ENCODE measurements around the gene CDK5RAP2. TPM values are rescaled to one million over a fixed set of nuclear protein-coding genes. Genes with fewer than 3 reads are reported as not detected.

The CDK5RAP2 gene
- polyA plus RNA-seq, 4 donors = 15.7 to 49.3 (median 18.9) TPM

- H3K4me3 ChIP-seq (ENCODE audit: low read depth in 1 of 3, low read length in 3 of 3) = no peak overlapping the region
- H3K9me3 ChIP-seq (ENCODE audit: control insufficient read depth in 2 of 2, insufficient read depth in 1 of 2, low read depth in 1 of 2, low read length in 1 of 2) = no peaks in the 10 kb centered on the region
- H3K36me3 ChIP-seq (ENCODE audit: control insufficient read depth in 3 of 3, insufficient read depth in 2 of 3, low read depth in 1 of 3, low read length in 3 of 3) = peaks cover 5 to 71% (median 7%) of the 10 kb centered on the region in 3 donors
- H3K27ac ChIP-seq (ENCODE audit: low read depth in 1 of 3, low read length in 2 of 3) = no peak overlapping the region
- FAIRE-seq (no peak), DNase-seq (no peak)
- H3K4me1 ChIP-seq (ENCODE audit: control insufficient read depth in 3 of 3, insufficient read depth in 2 of 3, low read depth in 1 of 3, low read length in 2 of 3) = peaks cover 0 to 18% (median 0%) of the 10 kb centered on the region in 3 donors
- no peaks in the 10 kb centered on the region for H3K27me3 ChIP-seq (ENCODE audit: control insufficient read depth in 3 of 3, insufficient read depth in 3 of 3, low read length in 3 of 3)
- 60 to 80% (median 73%) methylated on average over 12 of the region's 12 CpGs for WGBS, 3 donors
Observed at GRCh38 chr9:120390637-120391190, 189.3 kb downstream of the CDK5RAP2 start.

GRCh38 chr9:120389867-120390266 is 190.1 kb downstream of the CDK5RAP2 start:
- FAIRE-seq (no peak), DNase-seq (no peak)
- H3K27ac ChIP-seq (ENCODE audit: low read depth in 1 of 3, low read length in 2 of 3) = no peak overlapping the region
- no peak overlapping the region for H3K4me3 ChIP-seq (ENCODE audit: low read depth in 1 of 3, low read length in 3 of 3)
- peaks cover 5 to 68% (median 7%) of the 10 kb centered on the region in 3 donors for H3K36me3 ChIP-seq (ENCODE audit: control insufficient read depth in 3 of 3, insufficient read depth in 2 of 3, low read depth in 1 of 3, low read length in 3 of 3)
- peaks cover 0 to 18% (median 0%) of the 10 kb centered on the region in 3 donors for H3K4me1 ChIP-seq (ENCODE audit: control insufficient read depth in 3 of 3, insufficient read depth in 2 of 3, low read depth in 1 of 3, low read length in 2 of 3)
- H3K27me3 ChIP-seq (ENCODE audit: control insufficient read depth in 3 of 3, insufficient read depth in 3 of 3, low read length in 3 of 3) = no peaks in the 10 kb centered on the region
- 93 to 97% (median 95%) methylated on average over 8 of the region's 8 CpGs for WGBS, 3 donors
- H3K9me3 ChIP-seq (ENCODE audit: control insufficient read depth in 2 of 2, insufficient read depth in 1 of 2, low read depth in 1 of 2, low read length in 1 of 2) = no peaks in the 10 kb centered on the region

GRCh38 chr9:120389300-120389699 is 190.7 kb downstream of the CDK5RAP2 start:
- Histone ChIP-seq H3K27ac (ENCODE audit: low read depth in 1 of 3, low read length in 2 of 3) (no peak overlapping the region), H3K27me3 (ENCODE audit: control insufficient read depth in 3 of 3, insufficient read depth in 3 of 3, low read length in 3 of 3) (no peaks in the 10 kb centered on the region), H3K9me3 (ENCODE audit: control insufficient read depth in 2 of 2, insufficient read depth in 1 of 2, low read depth in 1 of 2, low read length in 1 of 2) (no peaks in the 10 kb centered on the region), H3K4me1 (ENCODE audit: control insufficient read depth in 3 of 3, insufficient read depth in 2 of 3, low read depth in 1 of 3, low read length in 2 of 3) (peaks cover 0 to 22% (median 0%) of the 10 kb centered on the region in 3 donors), H3K4me3 (ENCODE audit: low read depth in 1 of 3, low read length in 3 of 3) (no peak overlapping the region), H3K36me3 (ENCODE audit: control insufficient read depth in 3 of 3, insufficient read depth in 2 of 3, low read depth in 1 of 3, low read length in 3 of 3) (peaks cover 5 to 66% (median 7%) of the 10 kb centered on the region in 3 donors)
- FAIRE-seq (no peak), DNase-seq (no peak)
- 87 to 92% (median 90%) methylated on average over 4 of the region's 4 CpGs for WGBS, 3 donors

GRCh38 chr9:120388003-120388855 is 191.7 kb downstream of the CDK5RAP2 start:
- no peaks in the 10 kb centered on the region for H3K27me3 ChIP-seq (ENCODE audit: control insufficient read depth in 3 of 3, insufficient read depth in 3 of 3, low read length in 3 of 3)
- peaks cover 5 to 56% (median 7%) of the 10 kb centered on the region in 3 donors for H3K36me3 ChIP-seq (ENCODE audit: control insufficient read depth in 3 of 3, insufficient read depth in 2 of 3, low read depth in 1 of 3, low read length in 3 of 3)
- H3K4me1 ChIP-seq (ENCODE audit: control insufficient read depth in 3 of 3, insufficient read depth in 2 of 3, low read depth in 1 of 3, low read length in 2 of 3) = peaks cover 0 to 31% (median 0%) of the 10 kb centered on the region in 3 donors
- no peak for DNase-seq
- 92 to 94% (median 93%) methylated on average over 24 of the region's 24 CpGs for WGBS, 3 donors
- FAIRE-seq = no peak
- H3K9me3 ChIP-seq (ENCODE audit: control insufficient read depth in 2 of 2, insufficient read depth in 1 of 2, low read depth in 1 of 2, low read length in 1 of 2) = no peaks in the 10 kb centered on the region
- no peak overlapping the region for H3K27ac ChIP-seq (ENCODE audit: low read depth in 1 of 3, low read length in 2 of 3)
- H3K4me3 ChIP-seq (ENCODE audit: low read depth in 1 of 3, low read length in 3 of 3) = no peak overlapping the region

GRCh38 chr9:120387257-120388002 is 192.5 kb downstream of the CDK5RAP2 start:
- no peak overlapping the region for H3K27ac ChIP-seq (ENCODE audit: low read depth in 1 of 3, low read length in 2 of 3)
- H3K9me3 ChIP-seq (ENCODE audit: control insufficient read depth in 2 of 2, insufficient read depth in 1 of 2, low read depth in 1 of 2, low read length in 1 of 2) = no peaks in the 10 kb centered on the region
- peaks cover 5 to 48% (median 5%) of the 10 kb centered on the region in 3 donors for H3K36me3 ChIP-seq (ENCODE audit: control insufficient read depth in 3 of 3, insufficient read depth in 2 of 3, low read depth in 1 of 3, low read length in 3 of 3)
- FAIRE-seq (no peak), DNase-seq (no peak)
- H3K4me3 ChIP-seq (ENCODE audit: low read depth in 1 of 3, low read length in 3 of 3) = no peak overlapping the region
- no peaks in the 10 kb centered on the region for H3K27me3 ChIP-seq (ENCODE audit: control insufficient read depth in 3 of 3, insufficient read depth in 3 of 3, low read length in 3 of 3)
- 82 to 89% (median 84%) methylated on average over 14 of the region's 14 CpGs for WGBS, 3 donors
- peaks cover 0 to 28% (median 0%) of the 10 kb centered on the region in 3 donors for H3K4me1 ChIP-seq (ENCODE audit: control insufficient read depth in 3 of 3, insufficient read depth in 2 of 3, low read depth in 1 of 3, low read length in 2 of 3)

GRCh38 chr9:120386390-120387131 is 193.4 kb downstream of the CDK5RAP2 start:
- FAIRE-seq (no peak), DNase-seq (peak; percentile 45 to 50)
- Histone ChIP-seq H3K27me3 (ENCODE audit: control insufficient read depth in 3 of 3, insufficient read depth in 3 of 3, low read length in 3 of 3) (no peaks in the 10 kb centered on the region), H3K9me3 (ENCODE audit: control insufficient read depth in 2 of 2, insufficient read depth in 1 of 2, low read depth in 1 of 2, low read length in 1 of 2) (no peaks in the 10 kb centered on the region), H3K36me3 (ENCODE audit: control insufficient read depth in 3 of 3, insufficient read depth in 2 of 3, low read depth in 1 of 3, low read length in 3 of 3) (peaks cover 2 to 42% (median 5%) of the 10 kb centered on the region in 3 donors), H3K4me1 (ENCODE audit: control insufficient read depth in 3 of 3, insufficient read depth in 2 of 3, low read depth in 1 of 3, low read length in 2 of 3) (peaks cover 0 to 28% (median 0%) of the 10 kb centered on the region in 3 donors), H3K4me3 (ENCODE audit: low read depth in 1 of 3, low read length in 3 of 3) (no peak overlapping the region), H3K27ac (ENCODE audit: low read depth in 1 of 3, low read length in 2 of 3) (peak overlapping the region in 1 of 3 donors; percentile 6)
- WGBS, 3 donors = 17 to 54% (median 46%) methylated on average over 11 of the region's 11 CpGs

GRCh38 chr9:120385606-120386389 is 194.2 kb downstream of the CDK5RAP2 start:
- peak overlapping the region in 1 of 3 donors; percentile 6 for H3K27ac ChIP-seq (ENCODE audit: low read depth in 1 of 3, low read length in 2 of 3)
- H3K4me1 ChIP-seq (ENCODE audit: control insufficient read depth in 3 of 3, insufficient read depth in 2 of 3, low read depth in 1 of 3, low read length in 2 of 3) = peaks cover 0 to 28% (median 0%) of the 10 kb centered on the region in 3 donors
- 52 to 79% (median 71%) methylated on average over 16 of the region's 16 CpGs for WGBS, 3 donors
- no peaks in the 10 kb centered on the region for H3K27me3 ChIP-seq (ENCODE audit: control insufficient read depth in 3 of 3, insufficient read depth in 3 of 3, low read length in 3 of 3)
- H3K4me3 ChIP-seq (ENCODE audit: low read depth in 1 of 3, low read length in 3 of 3) = no peak overlapping the region
- FAIRE-seq (no peak), DNase-seq (no peak)
- no peaks in the 10 kb centered on the region for H3K9me3 ChIP-seq (ENCODE audit: control insufficient read depth in 2 of 2, insufficient read depth in 1 of 2, low read depth in 1 of 2, low read length in 1 of 2)
- H3K36me3 ChIP-seq (ENCODE audit: control insufficient read depth in 3 of 3, insufficient read depth in 2 of 3, low read depth in 1 of 3, low read length in 3 of 3) = peaks cover 2 to 34% (median 3%) of the 10 kb centered on the region in 3 donors
